Gastrocnemius medialis (tissue), 4 donors: ENCODE data around the gene ITGA8. TPM values are rescaled to one million over a fixed set of nuclear protein-coding genes. Genes with fewer than 3 reads are reported as not detected.
"Not testable (repeated sequence)": the region's sequence is repeated elsewhere in the genome, so short reads cannot be mapped to it uniquely, and the experiment has no call there.

Source experiments
- ATAC-seq, 2 donors: fragments of 150-250 bp; one replicate each; pipeline ENCODE4 v1.9.1; 2016
- DNase-seq, 2 donors: peaks; one replicate each; pipeline ENCODE4 v3.0.0-alpha.2; 2019
- H3K27ac ChIP-seq, 4 donors: fragments of 200-600 bp; sonication (generic); 1 replicate in 1 of 4; 2 replicates in 3 of 4; pipeline ENCODE4 v1.5.1; 2016 to 2018; ENCODE audit warnings: mild to moderate bottlenecking in 2 of 4, moderate library complexity in 1 of 4
- H3K27me3 ChIP-seq, 3 donors: fragments of 200-600 bp; sonication (generic) in 2 of 3; 1 replicate in 1 of 3; 2 replicates in 2 of 3; pipeline versions ENCODE4 v1.5.1 to v1.6.0; 2016 to 2019; ENCODE audit warnings: mild to moderate bottlenecking in 1 of 3, moderate library complexity in 1 of 3
- H3K36me3 ChIP-seq, 2 donors: fragments of 200-600 bp; sonication (generic) in 1 of 2; one replicate each; pipeline ENCODE4 v1.5.1; 2017 to 2018
- H3K4me1 ChIP-seq, 2 donors: fragments of 200-600 bp; sonication (generic) in 1 of 2; one replicate each; pipeline ENCODE4 v1.5.1; 2016 to 2017; ENCODE audit warnings: mild to moderate bottlenecking in 2 of 2
- H3K4me3 ChIP-seq, 4 donors: fragments of 200-600 bp; sonication (generic) in 3 of 4; 1 replicate in 1 of 4; 2 replicates in 3 of 4; pipeline ENCODE4 v1.5.1; 2016 to 2019; ENCODE audit warnings: mild to moderate bottlenecking in 2 of 4
- H3K9me3 ChIP-seq, 3 donors: fragments of 200-600 bp; sonication (generic) in 2 of 3; 1 replicate in 1 of 3; 2 replicates in 2 of 3; pipeline ENCODE4 v1.5.1; 2016 to 2019
- POLR2A ChIP-seq, 2 donors: fragments of 450-650 bp; IDR thresholded peaks; one replicate each; pipeline ENCODE4 v1.6.1; 2017; ENCODE audit warnings: antibody characterized with exemption in 2 of 2, mild to moderate bottlenecking in 2 of 2, moderate library complexity in 2 of 2
- in situ Hi-C, 4 donors: fragments of 200-750 bp; cut with MboI; loops; one replicate each; pipeline versions ENCODE4 v1.15.0 to v1.8.0; 2017; ENCODE audit warnings: low sequenced_read_pairs in 4 of 4
- intact Hi-C: fragments of 100-400 bp; cut with DNase I; formaldehyde crosslinking; loops from one replicate; pipeline ENCODE4 v1.15.1; 2023; ENCODE audit warnings: low total_unique reads
- total RNA-seq, 4 donors: library from RNA; depleted of rRNA; stranded (reverse); fragments of >200 nt; gene quantifications; one replicate each; pipeline versions ENCODE4 v1.1.0 to v1.2.3, GENCODE V29; 2016
- TF ChIP-seq, protein P1 (sequence below), 5 experiments: fragments of 450-650 bp in 3 of 5; fragments of 200-600 bp in 2 of 5; sonication (generic) in 2 of 5; IDR thresholded peaks in 4 of 5; conservative IDR thresholded peaks in 1 of 5; 1 replicate in 4 of 5; 2 replicates in 1 of 5; pipeline ENCODE4 v1.5.1; 2016 to 2019; ENCODE audit warnings: antibody characterized with exemption in 5 of 5, mild to moderate bottlenecking in 3 of 5, moderate library complexity in 3 of 5

ITGA8 gene
- total RNA-seq, 4 donors from 2014 or later, result 1.6 to 17.4 (median 10.3) TPM

DNA sequence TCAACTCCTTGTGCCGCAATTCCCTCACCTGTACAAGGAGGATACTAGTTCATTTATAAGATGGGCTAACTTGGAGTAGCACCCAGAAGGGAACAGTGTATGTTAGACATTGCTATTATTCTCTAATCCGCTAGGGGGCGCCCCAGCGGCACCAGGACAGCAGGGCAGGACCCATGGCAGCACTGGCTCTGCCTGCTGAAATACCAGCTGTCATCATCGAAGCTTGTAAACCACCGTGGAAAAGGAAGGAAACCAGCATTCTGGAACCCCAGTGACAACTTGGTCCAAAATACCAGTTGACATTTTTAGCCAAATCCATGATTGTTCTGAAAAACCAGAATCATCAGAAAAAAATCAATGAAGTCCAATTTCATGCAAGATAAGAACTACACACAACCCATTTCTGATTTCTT is 134.4 kb downstream of the ITGA8 start:
- Histone ChIP-seq H3K9me3 (no peaks in the 10 kb centered on the region), H3K4me3 (no peak overlapping the region), H3K36me3 (no peaks in the 10 kb centered on the region), H3K27ac (no peak overlapping the region), H3K4me1 (no peaks in the 10 kb centered on the region), H3K27me3 (no peaks in the 10 kb centered on the region)
- in situ Hi-C loops, result no loop called here
- peak in 1 of 2 donors; percentile 3 for DNase-seq
- TF ChIP-seq POLR2A (IDR thresholded peaks at IDR 0.05), result no peak
- TF ChIP-seq, protein P1, sequence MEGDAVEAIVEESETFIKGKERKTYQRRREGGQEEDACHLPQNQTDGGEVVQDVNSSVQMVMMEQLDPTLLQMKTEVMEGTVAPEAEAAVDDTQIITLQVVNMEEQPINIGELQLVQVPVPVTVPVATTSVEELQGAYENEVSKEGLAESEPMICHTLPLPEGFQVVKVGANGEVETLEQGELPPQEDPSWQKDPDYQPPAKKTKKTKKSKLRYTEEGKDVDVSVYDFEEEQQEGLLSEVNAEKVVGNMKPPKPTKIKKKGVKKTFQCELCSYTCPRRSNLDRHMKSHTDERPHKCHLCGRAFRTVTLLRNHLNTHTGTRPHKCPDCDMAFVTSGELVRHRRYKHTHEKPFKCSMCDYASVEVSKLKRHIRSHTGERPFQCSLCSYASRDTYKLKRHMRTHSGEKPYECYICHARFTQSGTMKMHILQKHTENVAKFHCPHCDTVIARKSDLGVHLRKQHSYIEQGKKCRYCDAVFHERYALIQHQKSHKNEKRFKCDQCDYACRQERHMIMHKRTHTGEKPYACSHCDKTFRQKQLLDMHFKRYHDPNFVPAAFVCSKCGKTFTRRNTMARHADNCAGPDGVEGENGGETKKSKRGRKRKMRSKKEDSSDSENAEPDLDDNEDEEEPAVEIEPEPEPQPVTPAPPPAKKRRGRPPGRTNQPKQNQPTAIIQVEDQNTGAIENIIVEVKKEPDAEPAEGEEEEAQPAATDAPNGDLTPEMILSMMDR (IDR thresholded peaks at IDR 0.05 in 4 of 5, conservative IDR thresholded peaks at IDR 0.05 in 1 of 5), result peak; percentile 29 to 66 (median 47)
- intact Hi-C loops, result loop anchor here (10.0 kb wide), 2 partner anchors 139 to 239 kb away; no protein-coding TSS in a partner anchor
- ATAC-seq, result no peak

GRCh38 chr10:15582972-15583371 is 136.8 kb downstream of the ITGA8 start:
- H3K4me1 ChIP-seq, DNase-seq, H3K27ac ChIP-seq, in situ Hi-C loops, ATAC-seq, H3K4me3 ChIP-seq, H3K9me3 ChIP-seq, H3K27me3 ChIP-seq, H3K36me3 ChIP-seq: not testable (repeated sequence)
- intact Hi-C loops, result loop anchor here (10.0 kb wide), 2 partner anchors 142 to 242 kb away; no protein-coding TSS in a partner anchor

DNA sequence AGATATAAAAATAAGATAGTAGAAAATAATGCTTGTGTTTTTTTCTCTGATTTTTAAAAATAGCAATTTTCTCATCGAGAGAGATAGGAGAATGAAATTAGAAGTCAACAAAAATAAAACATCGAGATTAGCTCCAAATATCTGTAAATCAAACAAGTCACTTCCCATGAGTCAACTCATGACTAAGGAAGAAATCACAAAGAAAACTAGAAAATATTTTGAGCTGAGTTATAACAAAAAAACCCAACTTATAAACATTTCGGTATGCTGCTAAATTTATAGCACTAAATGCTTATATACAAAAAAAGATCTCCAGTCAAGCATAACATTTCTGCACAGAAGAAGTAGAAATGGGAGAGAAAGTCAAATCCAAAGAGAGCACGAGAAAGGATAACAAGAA is 140.1 kb downstream of the ITGA8 start:
- Histone ChIP-seq H3K9me3 (no peaks in the 10 kb centered on the region), H3K36me3 (no peaks in the 10 kb centered on the region), H3K4me1 (no peaks in the 10 kb centered on the region), H3K27ac (no peak overlapping the region), H3K27me3 (no peaks in the 10 kb centered on the region), H3K4me3 (no peak overlapping the region)
- intact Hi-C loops (loop anchor here (10.0 kb wide), 2 partner anchors 145 to 245 kb away; no protein-coding TSS in a partner anchor), in situ Hi-C loops (no loop called here)
- TF ChIP-seq, protein P1 (IDR thresholded peaks at IDR 0.05 in 4 of 5, conservative IDR thresholded peaks at IDR 0.05 in 1 of 5), result no peak
- TF ChIP-seq POLR2A (IDR thresholded peaks at IDR 0.05), result no peak
- ATAC-seq, result no peak
- no peak for DNase-seq

DNA sequence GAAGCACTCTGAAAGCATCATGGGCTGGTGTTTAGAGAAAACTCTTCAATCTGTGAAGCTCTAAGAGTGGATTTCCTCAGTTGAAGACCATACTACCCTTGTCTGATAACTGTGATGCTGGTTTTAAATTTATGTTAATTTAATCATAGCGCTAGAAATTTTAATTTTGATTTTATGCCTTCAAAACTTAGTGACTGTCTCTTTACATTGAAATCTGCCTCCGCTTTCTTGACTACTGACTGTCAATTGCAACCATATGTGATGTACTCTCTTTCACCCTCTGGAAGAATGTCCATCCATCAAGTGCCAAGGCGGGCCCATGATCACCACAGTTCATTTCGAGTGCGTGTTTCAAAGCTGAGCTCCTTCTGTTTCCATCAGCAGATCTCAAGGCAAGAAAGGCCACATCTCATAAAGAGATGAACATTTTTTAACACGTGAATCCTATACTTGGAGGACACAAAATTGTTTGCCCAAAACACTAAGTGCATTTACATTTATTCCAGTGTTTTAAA is 147.1 kb downstream of the ITGA8 start:
- no peaks in the 10 kb centered on the region for H3K36me3 ChIP-seq
- intact Hi-C loops (no loop called here), in situ Hi-C loops (no loop called here)
- TF ChIP-seq, protein P1 (IDR thresholded peaks at IDR 0.05 in 4 of 5, conservative IDR thresholded peaks at IDR 0.05 in 1 of 5), result no peak
- TF ChIP-seq POLR2A (IDR thresholded peaks at IDR 0.05), result no peak
- no peak overlapping the region for H3K4me3 ChIP-seq
- ATAC-seq (no peak), DNase-seq (no peak)
- no peaks in the 10 kb centered on the region for H3K27me3 ChIP-seq
- no peak overlapping the region for H3K27ac ChIP-seq
- H3K9me3 ChIP-seq, result no peaks in the 10 kb centered on the region
- peaks cover 0 to 5% of the 10 kb centered on the region in 2 donors for H3K4me1 ChIP-seq

DNA sequence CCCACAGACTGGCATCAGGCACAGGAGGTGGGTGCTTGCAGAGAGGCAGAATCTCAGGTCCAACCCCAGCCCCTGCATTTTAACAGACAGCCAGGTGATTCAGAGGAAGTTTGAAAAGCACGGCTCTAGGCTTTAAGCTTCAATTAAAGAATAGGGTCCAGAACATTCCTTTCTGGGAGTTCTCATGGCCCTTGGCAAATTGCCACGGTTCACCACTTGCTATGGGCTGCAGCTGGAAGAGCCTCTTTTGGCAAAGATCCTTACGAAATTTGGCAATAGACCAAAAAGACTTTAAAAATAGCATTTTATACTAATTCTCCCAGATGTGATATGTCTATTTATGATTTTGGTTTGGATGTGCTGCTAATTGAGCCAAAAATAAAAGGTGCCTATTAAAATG is 148.1 kb downstream of the ITGA8 start:
- DNase-seq, result no peak
- TF ChIP-seq, protein P1 (IDR thresholded peaks at IDR 0.05 in 4 of 5, conservative IDR thresholded peaks at IDR 0.05 in 1 of 5), result no peak
- TF ChIP-seq POLR2A (IDR thresholded peaks at IDR 0.05), result no peak
- in situ Hi-C loops, result no loop called here
- ATAC-seq, result no peak
- H3K4me1 ChIP-seq, result peaks cover 0 to 5% of the 10 kb centered on the region in 2 donors
- no peaks in the 10 kb centered on the region for H3K36me3 ChIP-seq
- intact Hi-C loops, result no loop called here
- no peaks in the 10 kb centered on the region for H3K9me3 ChIP-seq
- no peaks in the 10 kb centered on the region for H3K27me3 ChIP-seq
- H3K27ac ChIP-seq, result no peak overlapping the region
- H3K4me3 ChIP-seq, result no peak overlapping the region
